Body of pancreas (tissue), 4 donors: ENCODE results near the gene SUN2.

Source experiments
- CTCF ChIP-seq, 7 experiments: fragments of 450-650 bp in 4 of 7; fragments of 200-600 bp in 3 of 7; sonication (generic) in 3 of 7; IDR thresholded peaks; one replicate each; pipeline ENCODE4 v1.5.1; 2016 to 2019; ENCODE audit warnings: antibody characterized with exemption in 7 of 7
- POLR2A ChIP-seq, 3 donors: fragments of 450-650 bp; IDR thresholded peaks; one replicate each; pipeline ENCODE4 v1.6.1; 2016; ENCODE audit warnings: antibody characterized with exemption in 3 of 3, mild to moderate bottlenecking in 2 of 3

- TF ChIP-seq CTCF (IDR thresholded peaks at IDR 0.05) (no peak), POLR2A (IDR thresholded peaks at IDR 0.05) (no peak)
Observed at GRCh38 chr22:38735465-38736256, 20.1 kb downstream of the SUN2 start.
